HG03196 (cell line): ENCODE results near the gene MLST8.

Experiments
- ATAC-seq: cut with Tn5 transposase; IDR thresholded peaks from one replicate; pipeline ENCODE4 v1.9.1; 2021; ENCODE audit not compliant: unreplicated experiment

Gene MLST8

DNA sequence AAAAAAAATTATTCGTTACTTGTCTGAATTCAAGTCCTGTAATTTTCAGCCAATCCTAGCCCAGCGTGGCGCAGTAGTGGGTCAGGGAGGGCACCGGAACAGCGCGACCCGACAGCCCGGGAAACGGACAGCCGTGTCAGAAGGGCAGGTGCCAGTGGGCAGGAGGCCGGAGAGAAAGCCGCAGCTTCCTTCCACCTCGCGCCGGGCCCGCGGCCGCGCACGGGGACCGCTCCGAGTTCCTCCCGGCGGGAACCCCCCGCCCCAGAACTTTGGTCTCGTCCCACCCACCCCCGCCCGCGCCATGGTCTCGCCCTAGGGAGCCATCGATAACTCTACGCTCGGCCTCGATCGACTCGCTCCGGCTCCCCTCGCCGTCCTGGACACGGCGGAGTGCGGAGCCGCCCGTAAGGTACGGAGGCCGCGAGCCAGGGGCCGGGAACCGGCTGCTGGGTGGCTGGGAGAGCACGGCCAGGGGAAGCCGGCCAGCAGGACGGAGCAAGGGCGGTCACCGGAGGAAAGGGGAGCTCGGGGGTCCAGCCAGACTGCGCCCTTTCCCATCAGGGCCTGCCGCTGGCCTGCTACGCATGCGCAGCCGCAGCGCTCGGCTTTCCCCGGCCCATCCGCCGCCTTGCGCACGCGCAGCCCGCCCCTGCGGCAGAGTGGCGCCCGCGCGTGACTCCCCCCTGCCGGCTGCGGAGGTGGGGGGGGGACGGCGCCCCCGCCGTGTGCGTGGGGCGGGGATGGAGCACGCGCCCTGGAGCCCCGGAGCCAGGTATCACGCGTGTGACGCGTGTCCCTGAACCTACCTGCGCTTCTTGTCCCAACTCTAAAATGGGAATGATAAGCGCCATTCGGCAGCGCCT is at the start of gene MLST8:
Gene MLST8, plus strand, starts transcription at position 351 of the 863 bp plus-strand sequence. CDS start 632 bp downstream, outside the sequence.
- ATAC-seq: peak; percentile 63

DNA sequence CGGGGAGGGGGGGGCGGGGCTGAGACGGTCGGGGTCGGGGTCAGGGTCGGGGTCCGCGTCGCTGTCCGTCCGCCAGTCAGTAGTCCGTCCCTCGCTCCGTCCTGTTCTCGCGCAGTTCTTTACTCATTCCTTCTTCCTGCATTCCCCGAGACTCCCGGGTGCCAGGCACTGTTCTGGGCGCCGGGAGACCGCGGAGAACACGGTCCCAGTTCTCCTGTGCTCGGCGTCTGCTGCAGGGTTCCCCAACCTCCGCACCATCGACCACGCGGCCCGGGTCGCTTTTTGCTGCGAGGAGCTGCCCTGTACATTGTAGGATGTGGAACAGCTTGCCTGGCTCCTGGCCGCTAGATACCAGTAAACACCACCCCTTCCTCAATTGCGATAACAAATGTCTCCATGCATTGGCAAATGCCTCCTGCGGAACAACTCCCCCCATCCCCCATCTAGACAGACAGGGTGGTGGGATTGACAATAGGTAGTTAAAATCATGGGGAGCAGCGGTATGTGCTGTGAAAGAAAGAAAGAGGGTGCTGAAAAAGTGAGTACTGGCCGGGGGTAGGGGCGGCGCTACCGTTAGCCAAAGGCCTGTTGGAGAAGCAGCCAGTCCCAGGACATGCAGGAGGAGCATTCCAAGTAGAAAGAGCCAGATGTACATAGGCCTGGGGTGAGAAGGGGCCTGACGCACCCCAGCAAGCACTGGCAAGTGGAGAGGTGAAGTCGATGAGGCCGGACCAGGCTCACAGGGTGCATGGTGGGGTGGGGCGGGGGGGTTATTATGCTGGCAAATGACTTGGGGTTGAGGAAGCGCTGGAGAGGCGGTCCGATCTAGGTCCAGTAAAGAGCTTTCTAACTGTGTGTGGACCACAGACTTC is 49.0 kb upstream of the MLST8 start:
- no peak for ATAC-seq

DNA sequence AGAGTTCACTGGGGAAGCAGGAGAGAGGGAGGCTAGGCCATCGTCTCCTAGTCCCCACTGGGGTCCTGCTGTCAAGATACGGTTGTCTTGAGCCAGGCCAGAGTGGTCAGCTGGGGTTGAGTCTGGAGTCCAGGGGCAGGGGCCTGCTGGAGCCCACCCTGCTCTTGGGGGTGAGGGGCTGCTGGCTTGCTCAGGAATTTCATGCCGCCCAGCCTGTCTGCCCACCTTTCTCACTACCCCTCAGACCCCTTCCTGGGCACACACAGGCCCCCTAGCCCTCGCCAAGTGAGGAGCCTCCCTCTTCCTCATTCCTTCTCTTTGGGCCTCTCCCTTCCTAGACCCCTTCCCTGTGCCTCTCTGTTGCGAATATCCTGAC is 48.4 kb upstream of the MLST8 start:
- no peak for ATAC-seq

DNA sequence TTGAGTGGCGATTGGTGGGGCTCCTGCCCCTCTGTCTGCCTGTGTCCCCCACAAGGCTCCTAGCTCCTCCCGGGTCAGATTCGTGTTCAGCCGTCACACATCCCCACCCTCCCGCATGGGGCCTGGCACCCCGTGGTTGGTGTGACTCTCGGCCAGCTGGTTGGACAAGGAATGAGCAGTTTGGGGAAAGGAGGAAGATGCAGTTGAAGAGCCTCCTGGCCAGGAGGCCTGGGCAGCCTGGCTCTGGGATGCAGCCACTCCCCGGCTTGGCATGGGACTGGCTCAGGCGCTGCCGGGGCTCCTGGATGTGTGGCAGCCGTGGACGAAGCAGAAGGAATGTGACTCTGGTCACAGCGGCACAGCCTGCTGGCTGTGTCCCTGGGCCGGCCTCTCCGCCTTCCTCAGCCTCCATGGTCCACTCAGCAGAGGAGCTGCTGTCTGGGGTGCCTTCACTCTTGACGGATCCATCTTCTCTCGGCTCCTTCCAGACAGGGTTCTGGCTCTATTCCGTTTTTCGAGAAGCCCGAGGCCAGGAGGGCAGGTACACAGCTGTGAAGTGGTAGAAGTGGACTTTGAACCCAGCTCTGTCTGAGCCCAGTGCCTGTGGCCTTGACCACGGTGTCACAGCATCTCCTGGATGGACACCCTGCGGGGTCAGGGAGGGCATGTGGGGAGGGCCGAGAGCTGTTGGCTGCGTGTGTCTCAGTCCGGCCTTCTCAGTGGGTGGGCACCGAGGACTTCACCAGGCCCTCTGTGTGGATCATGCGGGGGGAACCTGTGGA is 47.6 kb upstream of the MLST8 start:
- no peak for ATAC-seq

DNA sequence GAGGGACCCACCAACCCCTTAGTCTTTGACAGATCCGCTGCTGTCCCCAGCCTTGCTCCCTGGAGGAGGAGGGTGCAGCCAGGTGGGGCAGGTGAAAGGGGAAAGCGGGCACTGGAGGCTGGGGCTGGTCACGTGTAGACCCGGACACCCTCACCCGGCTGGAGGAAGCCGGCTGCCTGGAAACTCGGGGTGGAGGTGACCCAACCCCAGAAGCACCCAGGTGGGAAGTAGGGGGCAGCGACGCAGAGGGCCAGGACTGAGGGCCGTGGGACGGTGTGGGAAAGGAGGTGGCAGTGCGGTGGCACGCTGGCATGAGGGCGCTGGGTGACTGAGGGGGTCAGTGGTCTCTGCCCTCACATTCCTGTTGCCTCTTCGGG is 47.0 kb upstream of the MLST8 start:
- ATAC-seq: no peak

DNA sequence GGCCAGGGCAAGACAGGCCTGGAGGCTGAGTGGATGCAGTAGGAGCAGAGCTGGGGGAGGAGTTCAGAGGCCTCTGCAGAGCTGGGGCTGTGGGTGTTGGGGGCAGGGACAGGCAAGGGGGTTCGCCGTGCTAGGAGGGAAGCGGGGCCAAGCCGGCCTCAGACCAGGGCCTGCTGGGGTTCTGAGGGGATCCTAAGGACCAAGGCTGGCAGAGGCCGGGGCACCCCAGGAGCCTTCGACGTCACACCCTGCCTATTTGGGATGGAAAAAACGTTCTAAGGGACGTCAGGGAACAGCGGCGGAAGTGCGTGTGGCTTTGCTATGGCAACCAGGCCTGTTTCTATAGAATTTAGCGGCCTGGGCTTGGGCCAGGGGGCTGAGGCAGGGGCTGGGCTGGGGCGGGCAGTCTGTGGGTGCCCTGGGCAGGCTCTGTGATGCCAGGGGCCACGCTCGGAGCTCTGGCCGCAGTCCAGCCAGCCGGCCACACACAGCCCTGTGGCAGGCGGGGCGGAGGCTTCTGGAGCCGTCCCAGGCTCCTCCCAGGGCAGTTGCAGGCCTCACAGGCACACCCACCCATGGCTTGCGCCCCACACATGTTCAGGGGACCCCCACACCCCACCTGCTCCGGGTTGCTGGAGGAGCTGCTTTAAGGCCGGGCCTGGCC is 45.9 kb upstream of the MLST8 start:
- no peak for ATAC-seq

DNA sequence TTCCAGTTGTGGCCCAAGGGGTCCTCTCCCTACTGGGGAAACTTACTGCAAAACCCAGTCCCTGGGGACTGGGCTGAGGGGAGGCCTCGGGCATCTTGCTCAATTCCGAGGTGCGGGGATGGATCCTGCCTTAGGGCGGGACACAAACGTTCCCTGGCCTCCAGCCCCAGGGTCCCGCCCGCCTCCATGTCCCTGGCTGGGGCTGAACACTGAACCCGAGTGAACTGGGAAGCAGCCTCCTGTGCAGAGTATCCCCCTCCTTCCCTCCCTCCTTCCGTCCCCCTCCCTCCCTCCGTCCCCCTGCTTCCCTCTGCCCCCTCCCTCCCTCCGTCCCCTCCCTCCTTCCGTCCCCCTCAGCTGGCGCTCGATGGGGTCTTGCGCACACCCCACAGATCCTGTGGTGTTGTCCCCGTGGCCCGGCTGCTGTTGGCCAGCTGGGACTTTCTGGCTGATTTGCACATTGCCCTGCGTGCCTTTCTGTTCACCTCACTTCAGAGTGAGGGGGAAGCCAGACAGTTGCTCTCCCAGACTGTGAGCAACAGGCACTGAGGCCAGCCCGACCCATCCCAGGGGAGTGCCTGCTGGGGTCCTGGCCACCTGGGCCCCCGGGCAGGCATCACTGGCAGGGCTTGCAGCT is 44.2 kb upstream of the MLST8 start:
- ATAC-seq: no peak

GRCh38 chr16:2161911-2162310 is 43.3 kb upstream of the MLST8 start:
- no peak for ATAC-seq

DNA sequence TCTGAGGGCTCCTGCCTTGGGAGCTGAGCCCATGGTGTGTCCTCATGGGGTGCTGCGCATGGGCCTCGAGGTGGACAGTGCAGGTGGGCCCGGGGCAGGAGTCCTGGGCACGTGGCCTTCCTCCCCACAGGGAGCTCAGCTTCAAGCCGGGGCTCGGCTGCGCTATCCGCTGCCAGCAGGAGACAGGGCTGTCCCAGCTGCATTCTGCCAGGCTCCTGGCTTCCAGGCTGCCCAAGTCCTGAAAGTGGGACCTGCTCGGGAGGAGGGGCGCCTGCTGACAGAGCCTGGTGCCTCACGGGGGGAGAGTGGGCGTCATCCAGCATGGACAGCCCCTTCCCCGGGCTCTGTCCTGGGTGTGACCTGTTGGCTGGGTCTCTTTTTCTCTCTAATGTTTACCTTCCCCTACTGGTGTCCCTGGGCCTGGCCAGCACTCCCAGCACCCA is 42.6 kb upstream of the MLST8 start:
- no peak for ATAC-seq

DNA sequence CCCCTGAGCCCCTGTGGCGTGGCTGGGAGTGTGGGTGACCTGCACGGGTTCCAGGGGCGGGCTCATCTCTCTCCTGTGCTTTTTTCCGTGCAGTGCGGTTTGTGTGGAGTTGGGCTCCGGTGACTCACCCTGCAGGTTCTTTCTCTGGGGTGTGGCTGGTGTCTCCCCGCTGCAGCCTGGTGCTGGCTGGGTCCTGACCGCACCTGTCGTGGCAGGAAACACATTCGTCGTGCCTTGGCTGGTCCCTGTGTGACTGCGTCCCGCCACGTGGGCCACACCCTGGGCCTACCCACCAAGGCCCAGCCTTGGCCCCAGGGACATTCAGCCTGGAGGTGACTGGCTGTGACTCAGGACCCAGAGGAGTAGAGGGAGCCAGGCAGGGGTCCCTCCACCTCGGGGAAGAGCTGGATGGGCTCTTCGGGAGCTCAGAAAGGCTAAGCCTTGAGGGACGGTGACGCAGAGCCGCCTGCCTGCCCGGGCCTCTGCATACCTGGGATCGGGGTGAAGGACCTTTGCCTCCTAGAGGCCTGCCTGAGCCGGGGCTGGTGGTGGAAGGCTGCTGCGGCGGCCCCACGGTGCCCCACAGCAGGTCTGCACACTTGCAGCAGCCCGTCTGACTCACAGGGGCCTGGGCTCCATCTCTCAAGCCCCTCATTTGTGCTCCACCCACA is 41.9 kb upstream of the MLST8 start:
- no peak for ATAC-seq

DNA sequence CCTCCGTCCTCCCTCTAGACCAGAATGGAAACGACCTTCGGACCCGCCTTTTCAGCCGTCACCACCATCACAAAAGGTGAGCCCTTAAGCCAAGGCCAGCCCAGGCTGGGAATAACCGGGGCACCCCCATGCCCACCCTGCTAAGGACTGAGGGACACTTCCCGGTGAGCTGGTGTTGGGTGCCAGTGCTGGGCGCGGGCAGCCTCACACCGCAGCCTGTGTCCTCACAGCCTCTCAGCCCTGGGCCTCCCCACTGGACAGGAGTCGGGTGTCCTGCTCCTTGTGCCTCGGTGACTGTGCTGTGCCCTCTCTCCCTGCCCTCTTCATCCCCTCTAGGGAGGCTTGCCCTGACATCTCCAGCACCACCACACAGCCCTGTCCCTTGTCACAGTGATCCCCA is 39.4 kb upstream of the MLST8 start:
- ATAC-seq: no peak

GRCh38 chr16:2166263-2167067 is 38.8 kb upstream of the MLST8 start:
- no peak for ATAC-seq

- ATAC-seq: no peak
Measured at GRCh38 chr16:2167068-2167638, 38.1 kb upstream of the MLST8 start.

DNA sequence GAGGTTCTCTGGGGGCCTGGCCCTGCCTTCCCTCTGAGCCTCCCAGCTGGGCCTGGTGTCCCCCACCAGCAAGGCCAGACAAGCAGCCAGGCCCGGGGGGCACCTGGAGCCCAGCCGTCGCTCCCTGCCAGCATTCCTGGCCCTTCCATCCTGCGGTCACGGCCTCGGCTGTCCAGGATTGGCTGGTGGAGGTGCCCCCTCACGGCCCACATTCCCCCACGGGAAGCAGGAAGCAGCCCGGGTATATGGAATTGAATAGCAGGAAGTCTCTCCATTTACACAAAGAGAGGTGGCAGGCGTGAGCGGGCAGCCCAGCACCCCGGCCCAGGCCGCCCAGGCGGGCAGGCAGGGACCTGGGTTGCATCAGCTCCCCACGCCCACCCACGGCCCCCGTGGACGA is 35.2 kb upstream of the MLST8 start:
- no peak for ATAC-seq

DNA sequence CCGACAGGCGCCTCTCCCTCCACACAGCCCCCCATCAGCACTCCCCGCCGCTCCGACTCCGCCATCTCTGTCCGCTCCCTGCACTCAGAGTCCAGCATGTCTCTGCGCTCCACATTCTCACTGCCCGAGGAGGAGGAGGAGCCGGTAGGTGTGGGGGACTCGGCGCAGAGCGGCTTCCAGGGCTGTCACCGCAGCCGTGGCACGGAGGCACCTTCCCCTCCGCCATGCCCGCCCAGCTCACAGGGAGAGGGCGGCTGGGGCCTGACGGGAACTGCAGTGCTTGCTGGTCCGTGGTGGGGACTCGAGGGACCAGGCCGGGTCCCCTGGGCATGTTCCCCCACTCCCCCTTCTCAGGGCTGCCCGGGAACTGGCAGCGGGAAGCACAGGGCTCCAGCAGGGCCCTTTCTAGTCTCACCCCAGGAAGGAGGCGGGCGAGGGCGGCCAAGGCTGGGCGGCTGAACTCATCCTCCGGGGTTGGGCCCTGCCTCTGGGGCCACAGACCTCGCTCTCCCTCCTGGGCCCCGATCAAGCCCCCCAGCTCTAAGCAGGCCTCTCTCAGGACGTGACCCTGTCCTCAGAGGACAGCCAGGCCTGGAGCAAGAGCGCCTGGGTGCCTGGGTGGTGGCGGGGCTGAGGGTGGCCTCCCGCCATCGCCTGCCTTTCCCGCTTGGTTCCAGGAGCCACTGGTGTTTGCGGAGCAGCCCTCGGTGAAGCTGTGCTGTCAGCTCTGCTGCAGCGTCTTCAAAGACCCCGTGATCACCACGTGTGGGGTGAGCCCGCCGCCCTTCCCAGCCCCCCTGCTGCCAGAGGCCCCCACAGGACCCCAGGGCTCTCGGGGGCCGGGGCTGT is 34.4 kb upstream of the MLST8 start:
- no peak for ATAC-seq

GRCh38 chr16:2171601-2172178 is 33.6 kb upstream of the MLST8 start:
- ATAC-seq: no peak

GRCh38 chr16:2172688-2173335 is 32.4 kb upstream of the MLST8 start:
- no peak for ATAC-seq
